COR-L47 (cell line): ENCODE results near the gene SBSN.
"Not testable (repeated sequence)": the region's sequence is repeated elsewhere in the genome, so short reads cannot be mapped to it uniquely, and the experiment has no call there.

Source experiments
- DNase-seq: peaks from one replicate; lab custom pipeline; 2025; lab: John Stamatoyannopoulos, UW

The SBSN gene

GRCh38 chr19:35508129-35508528 lies 20.0 kb downstream of the SBSN start:
- no peak for DNase-seq

DNA sequence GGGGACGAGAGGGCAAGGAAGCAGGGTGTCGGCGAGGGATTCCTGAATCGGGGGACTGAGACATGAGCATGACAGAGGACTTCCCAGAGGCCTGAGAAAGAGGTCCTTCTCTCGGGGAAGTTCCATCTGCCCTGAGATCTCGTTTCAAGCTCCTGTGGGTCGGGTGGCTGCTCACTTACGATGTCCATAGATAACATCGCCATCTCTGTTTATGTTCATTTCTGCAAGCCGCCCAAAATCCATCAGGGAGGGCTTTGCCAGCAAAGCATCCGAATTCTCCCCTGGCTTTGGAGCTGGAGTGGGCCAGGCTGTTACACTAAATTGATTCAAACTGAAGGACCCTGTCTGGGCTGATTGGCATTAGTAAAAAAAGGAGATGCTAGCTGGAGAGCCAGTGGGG lies 20.6 kb downstream of the SBSN start:
- DNase-seq = no peak

GRCh38 chr19:35506011-35506410 lies 22.1 kb downstream of the SBSN start:
- no peak for DNase-seq

DNA sequence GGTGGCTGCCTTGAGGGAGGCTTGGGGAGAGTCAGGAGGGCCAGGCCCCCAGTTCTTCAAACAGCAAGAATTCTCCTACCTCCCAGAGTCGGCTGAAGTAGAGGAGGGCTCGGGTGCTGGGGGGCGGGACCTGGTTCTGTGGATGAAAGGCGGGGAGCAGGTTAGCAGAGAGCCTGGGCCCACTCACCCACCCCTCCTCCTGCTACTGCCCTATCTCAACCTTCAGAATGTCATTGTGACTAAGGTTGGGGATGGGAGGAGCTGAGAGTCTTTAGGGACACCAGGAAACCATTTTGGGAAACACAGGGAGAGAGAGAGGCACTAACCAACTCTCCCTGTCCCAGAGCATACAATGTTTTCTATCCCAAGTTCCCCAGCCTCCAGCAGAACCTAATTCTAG lies 25.4 kb downstream of the SBSN start:
- DNase-seq = no peak

GRCh38 chr19:35501684-35502083 lies 26.4 kb downstream of the SBSN start:
- DNase-seq = no peak

DNA sequence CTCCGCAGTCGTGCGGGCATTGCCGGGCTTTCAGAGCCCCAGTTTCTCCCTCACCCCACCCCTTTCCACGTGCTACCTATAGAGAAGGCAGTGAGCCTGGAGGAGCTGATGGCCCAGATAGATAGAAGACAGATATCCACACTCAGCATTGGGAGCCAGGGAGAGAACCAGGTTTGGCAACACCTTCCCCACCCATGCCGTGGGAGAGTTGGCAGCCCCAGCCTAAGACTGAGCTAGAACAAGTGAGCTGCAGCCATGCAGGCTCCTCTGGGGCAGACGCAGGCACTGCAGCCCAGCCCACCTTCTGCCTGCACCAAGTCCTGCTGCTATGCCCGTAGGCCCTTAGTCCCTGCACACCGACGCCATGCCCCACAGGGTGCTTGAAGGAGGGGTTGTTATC lies 27.5 kb downstream of the SBSN start:
- DNase-seq = no peak

GRCh38 chr19:35498984-35499527 lies 29.1 kb downstream of the SBSN start:
- DNase-seq = no peak

- DNase-seq = no peak
These were observed 29.9 kb downstream of the SBSN start for GRCh38 chr19:35498220-35498619.

- DNase-seq = no peak
These were observed 30.7 kb downstream of the SBSN start for GRCh38 chr19:35497406-35497805.

DNA sequence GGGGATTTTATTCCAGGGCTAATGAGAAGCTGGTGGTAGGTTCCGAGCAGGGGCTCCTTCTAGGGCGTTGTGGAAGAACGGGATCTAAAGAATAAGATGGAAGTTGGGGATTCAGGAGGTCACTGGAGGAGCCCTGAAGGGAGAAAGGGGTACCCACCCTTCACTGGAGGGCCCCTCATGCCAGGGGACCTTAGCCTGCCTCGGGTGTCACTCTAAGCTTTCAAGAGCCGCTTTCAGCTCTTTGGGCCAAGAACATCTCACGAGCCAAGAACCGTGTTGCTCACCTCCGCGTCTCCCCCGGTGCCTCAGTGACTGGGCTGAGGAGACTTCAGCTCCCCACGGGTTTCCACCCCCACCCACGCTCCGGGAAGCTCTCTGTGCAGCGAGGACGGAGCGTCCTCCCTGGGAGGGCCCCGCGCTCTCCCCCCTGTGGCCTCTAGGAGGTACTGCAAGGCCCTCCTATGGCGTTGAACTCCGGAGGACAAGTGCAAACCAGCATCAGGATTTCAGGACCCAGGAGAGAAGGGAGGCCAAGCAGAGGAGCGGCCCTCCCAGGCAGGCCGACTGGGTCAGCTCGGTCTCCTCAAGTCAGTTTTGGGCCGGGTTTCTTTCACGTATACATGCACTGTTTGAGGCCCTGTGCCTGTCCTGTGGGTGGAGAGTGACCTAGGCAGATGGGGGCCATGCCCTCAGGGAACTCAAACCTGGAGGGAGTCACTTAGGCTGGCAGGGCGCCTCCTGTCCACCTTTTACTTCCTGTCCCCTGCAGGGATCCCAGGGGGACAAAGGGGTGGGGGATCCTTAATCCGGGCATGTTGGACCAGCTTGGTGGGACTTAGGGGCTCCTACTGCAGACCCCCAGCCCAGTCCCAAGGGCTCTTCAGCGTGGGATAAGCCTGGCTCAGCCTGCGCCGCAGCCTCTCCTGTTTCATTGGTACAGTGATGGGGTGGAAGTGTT lies 32.7 kb downstream of the SBSN start:
- peak; percentile 8 for DNase-seq

DNA sequence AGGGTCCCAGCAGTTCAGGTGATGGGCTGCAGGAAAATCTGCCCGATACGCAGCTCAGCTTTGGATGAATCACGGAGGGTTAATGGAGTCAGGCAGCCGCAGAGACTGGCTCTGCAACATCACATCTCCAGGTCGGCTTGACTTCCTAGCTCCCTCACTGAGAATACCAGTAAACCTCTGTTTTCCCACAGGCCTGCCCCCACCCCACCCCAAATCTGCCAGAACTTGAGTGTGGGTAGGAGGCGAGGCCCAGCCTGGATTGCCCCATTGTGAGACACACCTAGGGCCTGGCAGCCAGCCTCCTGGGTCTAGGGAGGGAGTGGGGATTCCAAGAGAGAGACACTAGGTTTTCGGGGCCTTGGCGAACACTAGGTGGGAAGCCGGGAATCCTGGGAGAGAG lies 34.1 kb downstream of the SBSN start:
- no peak for DNase-seq

DNA sequence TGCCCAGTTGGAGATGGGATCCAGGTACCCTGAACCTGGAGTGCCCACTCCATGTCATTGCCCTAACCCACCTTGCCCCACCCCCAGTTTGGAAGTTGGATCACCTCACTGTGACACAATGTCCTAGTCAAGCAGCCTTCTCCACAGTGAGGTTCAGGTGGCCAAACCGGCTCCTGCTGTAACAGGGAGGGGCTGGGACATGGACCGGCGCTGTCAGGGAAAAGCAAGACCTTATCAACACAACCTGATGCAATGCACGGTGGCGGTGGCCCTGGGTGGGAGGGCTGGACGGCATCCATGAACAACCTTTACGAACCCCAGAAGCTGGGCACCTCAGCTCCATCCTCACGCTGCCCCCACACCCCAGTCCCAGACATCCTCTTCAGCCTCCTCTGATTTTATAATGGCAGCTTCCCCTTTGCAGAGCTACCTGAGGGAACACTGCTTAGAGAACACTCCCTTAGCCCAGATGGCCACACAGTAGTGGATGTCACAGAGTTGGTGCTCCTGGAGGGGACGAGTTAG lies 36.2 kb downstream of the SBSN start:
- no peak for DNase-seq

DNA sequence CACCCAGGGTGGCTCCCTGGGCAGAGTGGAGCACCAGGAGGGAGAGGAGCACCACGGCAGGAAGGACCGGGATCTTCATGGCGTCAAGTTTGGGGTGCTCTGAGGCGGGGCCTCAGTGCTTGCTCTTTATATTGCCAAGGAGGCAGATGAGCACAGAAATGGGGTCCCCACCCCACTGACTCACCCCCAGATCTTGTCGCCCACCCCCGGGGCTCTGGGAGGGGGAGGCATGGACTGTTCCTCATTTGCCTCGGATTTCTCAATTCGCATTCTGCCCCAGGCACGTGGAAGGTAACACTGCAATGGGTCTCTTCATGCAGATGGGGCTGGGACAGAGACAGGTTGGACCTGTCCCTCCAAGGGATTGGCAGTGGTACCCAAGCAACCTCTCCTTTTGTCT lies 37.7 kb downstream of the SBSN start, which contains the start of gene KRTDAP:
TSS of gene KRTDAP (minus strand) at position 101 of the 400 bp plus-strand sequence. CDS start at position 79, 22 bp downstream.
- no peak for DNase-seq

DNA sequence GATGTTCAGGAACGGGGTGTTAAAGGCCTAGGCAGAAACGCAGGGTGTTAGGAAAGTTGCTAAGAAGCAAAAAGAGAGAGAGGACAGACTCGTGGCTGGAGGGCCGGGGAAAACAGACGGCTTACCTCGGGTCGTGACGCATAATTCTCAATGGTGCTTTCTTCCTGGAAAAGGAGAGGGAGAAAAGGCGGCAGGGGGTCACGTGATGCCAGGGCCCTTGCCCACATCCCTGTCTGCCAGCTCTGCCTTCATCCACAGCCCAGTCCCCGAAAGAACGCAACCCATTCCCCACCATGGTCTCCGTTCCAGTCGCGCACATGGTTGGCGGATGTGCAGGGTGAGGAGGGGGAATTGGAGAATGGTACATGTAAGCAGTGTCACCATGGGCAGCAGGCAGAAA lies 39.4 kb downstream of the SBSN start:
- no peak for DNase-seq

- no peak for DNase-seq
These were observed 40.4 kb downstream of the SBSN start for GRCh38 chr19:35487656-35488182.

DNA sequence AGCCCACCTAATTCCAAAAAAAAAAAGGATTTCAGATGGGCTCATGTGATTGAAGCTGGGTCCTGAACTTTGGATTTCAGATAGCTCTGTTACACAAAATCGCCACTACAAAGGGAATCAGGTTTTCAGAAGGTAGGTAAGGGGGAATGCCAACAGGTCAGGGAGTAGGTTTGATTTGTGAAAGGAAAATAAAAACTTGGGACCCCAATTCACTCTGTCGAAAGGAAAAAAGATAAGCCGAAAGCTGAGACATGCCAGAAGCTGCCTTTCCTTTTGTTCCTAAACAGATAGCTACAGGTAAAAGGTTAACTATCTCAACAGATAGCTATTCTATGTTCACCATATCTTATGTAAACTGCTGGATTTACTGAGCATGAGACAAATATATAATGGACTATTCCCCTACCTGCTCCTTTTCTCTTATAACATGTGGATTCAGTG lies 41.8 kb downstream of the SBSN start:
- no peak for DNase-seq

- no peak for DNase-seq
These were observed 43.7 kb downstream of the SBSN start for GRCh38 chr19:35484252-35485036.

DNA sequence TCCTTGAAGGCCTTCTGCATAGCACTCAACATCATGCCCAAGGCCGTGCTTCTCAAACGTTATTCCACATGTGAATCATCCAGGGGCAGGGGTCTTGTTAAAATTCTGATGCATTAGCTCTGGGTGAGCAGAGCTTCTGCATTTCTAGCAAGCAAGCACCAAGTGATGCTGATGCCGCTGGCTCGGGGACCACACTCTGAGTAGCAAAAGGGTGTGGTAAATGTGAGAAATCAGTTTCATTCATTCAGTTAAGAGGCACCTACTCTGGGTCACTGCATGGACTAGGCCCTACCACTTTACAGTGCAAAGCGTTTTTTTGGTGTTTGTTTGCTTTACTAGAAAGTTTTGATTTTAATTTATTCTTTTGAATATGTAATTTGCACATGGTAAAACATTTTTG lies 45.0 kb downstream of the SBSN start:
- DNase-seq = no peak

- DNase-seq = peak; percentile 41
These were observed 49.1 kb downstream of the SBSN start for GRCh38 chr19:35478794-35479677.

DNA sequence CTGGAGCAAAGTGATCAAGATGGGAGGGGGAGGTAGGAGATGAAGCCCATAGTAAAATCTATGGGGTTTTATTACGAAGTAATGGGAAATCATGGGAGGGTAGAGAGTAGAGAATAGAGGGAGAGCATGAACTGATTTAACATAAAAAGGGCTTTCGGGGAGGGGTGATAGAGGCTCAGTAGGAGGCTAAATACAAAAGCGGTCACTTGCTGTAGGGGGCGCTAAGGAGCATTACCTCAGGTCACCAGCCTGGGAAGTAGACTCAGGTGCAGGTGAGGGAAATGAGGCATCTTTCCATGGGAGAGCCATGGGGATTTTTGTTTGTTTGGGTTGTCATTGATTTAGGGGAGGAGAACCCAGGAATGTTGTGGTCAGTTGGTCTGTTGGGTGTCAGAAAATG lies 52.0 kb downstream of the SBSN start:
- DNase-seq = no peak

- not testable (repeated sequence) for DNase-seq
These were observed 53.5 kb downstream of the SBSN start for GRCh38 chr19:35474594-35474993.
